ENCODE results near the gene NUMB.

The NUMB gene

DNA sequence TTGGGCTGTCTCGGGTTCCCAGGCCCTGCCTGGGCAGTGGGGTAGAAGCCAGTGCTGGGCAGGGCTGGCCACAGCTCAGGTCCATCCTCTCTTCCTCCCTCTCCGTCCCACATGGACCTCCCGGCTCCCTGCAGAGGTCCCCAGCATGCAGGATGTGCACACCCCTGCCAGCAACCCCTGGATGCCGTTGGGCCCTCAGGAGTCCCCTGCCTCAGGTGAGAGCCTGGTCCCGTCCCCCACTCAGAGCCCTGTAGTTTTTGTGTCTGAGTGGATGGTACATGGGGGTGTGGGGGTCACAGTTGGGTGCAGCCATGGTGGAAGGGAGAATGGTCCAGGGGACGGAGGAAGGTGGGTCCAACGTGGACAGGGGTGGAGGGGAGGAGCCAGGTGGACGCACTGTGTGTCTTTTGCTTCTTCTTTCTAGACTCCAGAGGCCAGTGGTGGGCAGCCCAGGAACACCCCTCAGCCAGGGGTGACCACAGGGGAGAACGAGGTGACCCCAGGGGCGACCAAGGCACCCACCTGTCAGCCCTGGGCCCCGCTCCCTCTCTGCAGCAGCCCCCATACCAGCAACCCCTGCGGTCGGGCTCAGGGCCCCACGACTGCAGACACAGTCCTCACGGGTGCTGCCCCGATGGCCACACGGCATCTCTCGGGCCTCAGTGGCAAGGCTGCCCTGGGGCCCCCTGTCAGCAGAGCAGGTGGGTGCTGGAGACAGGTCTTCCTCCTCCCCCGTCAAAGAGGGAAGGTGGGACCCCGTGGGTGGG is 199.3 kb downstream of the NUMB start:
- Histone ChIP-seq H3K36me3 (ENCODE audit: control insufficient read depth, insufficient read depth, low read length) (peaks cover 15% of the 10 kb centered on the region), H3K27me3 (replicated peaks; ENCODE audit: control insufficient read depth, insufficient read depth, low read length) (no peaks in the 10 kb centered on the region), H3K4me3 (replicated peaks; ENCODE audit: low read depth, low read length) (no peak overlapping the region)
- TF ChIP-seq, protein P1, sequence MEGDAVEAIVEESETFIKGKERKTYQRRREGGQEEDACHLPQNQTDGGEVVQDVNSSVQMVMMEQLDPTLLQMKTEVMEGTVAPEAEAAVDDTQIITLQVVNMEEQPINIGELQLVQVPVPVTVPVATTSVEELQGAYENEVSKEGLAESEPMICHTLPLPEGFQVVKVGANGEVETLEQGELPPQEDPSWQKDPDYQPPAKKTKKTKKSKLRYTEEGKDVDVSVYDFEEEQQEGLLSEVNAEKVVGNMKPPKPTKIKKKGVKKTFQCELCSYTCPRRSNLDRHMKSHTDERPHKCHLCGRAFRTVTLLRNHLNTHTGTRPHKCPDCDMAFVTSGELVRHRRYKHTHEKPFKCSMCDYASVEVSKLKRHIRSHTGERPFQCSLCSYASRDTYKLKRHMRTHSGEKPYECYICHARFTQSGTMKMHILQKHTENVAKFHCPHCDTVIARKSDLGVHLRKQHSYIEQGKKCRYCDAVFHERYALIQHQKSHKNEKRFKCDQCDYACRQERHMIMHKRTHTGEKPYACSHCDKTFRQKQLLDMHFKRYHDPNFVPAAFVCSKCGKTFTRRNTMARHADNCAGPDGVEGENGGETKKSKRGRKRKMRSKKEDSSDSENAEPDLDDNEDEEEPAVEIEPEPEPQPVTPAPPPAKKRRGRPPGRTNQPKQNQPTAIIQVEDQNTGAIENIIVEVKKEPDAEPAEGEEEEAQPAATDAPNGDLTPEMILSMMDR (IDR thresholded peaks at IDR 0.05; ENCODE audit: insufficient read depth, low read length, poor library complexity, severe bottlenecking) = no peak
- no peak for DNase-seq (ENCODE audit: extremely low read depth, insufficient read length)

DNA sequence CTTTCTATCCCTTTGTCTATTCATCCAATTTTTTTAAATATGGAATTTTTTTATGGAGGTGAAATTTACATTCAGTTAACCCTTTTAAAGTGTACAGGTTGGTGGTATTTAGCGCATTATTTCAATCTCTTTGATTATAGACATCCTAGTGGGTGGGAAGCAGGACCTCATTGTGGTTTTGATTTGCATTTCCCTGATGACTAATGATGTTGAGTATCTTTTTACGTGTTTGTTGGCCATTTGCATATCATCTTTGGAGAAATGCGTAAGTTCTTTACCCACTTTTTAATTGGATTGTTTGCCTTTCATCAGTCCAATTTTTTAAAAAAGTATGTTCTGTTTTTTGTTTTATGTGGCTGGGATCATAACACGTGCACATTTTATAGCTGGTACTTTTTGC is 200.3 kb downstream of the NUMB start:
- Histone ChIP-seq H3K27me3 (replicated peaks; ENCODE audit: control insufficient read depth, insufficient read depth, low read length) (no peaks in the 10 kb centered on the region), H3K4me3 (replicated peaks; ENCODE audit: low read depth, low read length) (no peak overlapping the region), H3K36me3 (ENCODE audit: control insufficient read depth, insufficient read depth, low read length) (peaks cover 15% of the 10 kb centered on the region)
- no peak for DNase-seq (ENCODE audit: extremely low read depth, insufficient read length)
- TF ChIP-seq, protein P1 (IDR thresholded peaks at IDR 0.05; ENCODE audit: insufficient read depth, low read length, poor library complexity, severe bottlenecking) = no peak

GRCh38 chr14:73255693-73256225 is 202.6 kb downstream of the NUMB start:
- peaks cover 17% of the 10 kb centered on the region for H3K36me3 ChIP-seq (ENCODE audit: control insufficient read depth, insufficient read depth, low read length)
- no peaks in the 10 kb centered on the region for H3K27me3 ChIP-seq (replicated peaks; ENCODE audit: control insufficient read depth, insufficient read depth, low read length)
- TF ChIP-seq, protein P1 (IDR thresholded peaks at IDR 0.05; ENCODE audit: insufficient read depth, low read length, poor library complexity, severe bottlenecking) = no peak
- no peak overlapping the region for H3K4me3 ChIP-seq (replicated peaks; ENCODE audit: low read depth, low read length)
- DNase-seq (ENCODE audit: extremely low read depth, insufficient read length) = no peak

GRCh38 chr14:73255005-73255400 is 203.3 kb downstream of the NUMB start:
- H3K36me3 ChIP-seq (ENCODE audit: control insufficient read depth, insufficient read depth, low read length) = peaks cover 18% of the 10 kb centered on the region
- DNase-seq (ENCODE audit: extremely low read depth, insufficient read length) = no peak
- no peaks in the 10 kb centered on the region for H3K27me3 ChIP-seq (replicated peaks; ENCODE audit: control insufficient read depth, insufficient read depth, low read length)
- H3K4me3 ChIP-seq (replicated peaks; ENCODE audit: low read depth, low read length) = no peak overlapping the region
- TF ChIP-seq, protein P1 (IDR thresholded peaks at IDR 0.05; ENCODE audit: insufficient read depth, low read length, poor library complexity, severe bottlenecking) = no peak

DNA sequence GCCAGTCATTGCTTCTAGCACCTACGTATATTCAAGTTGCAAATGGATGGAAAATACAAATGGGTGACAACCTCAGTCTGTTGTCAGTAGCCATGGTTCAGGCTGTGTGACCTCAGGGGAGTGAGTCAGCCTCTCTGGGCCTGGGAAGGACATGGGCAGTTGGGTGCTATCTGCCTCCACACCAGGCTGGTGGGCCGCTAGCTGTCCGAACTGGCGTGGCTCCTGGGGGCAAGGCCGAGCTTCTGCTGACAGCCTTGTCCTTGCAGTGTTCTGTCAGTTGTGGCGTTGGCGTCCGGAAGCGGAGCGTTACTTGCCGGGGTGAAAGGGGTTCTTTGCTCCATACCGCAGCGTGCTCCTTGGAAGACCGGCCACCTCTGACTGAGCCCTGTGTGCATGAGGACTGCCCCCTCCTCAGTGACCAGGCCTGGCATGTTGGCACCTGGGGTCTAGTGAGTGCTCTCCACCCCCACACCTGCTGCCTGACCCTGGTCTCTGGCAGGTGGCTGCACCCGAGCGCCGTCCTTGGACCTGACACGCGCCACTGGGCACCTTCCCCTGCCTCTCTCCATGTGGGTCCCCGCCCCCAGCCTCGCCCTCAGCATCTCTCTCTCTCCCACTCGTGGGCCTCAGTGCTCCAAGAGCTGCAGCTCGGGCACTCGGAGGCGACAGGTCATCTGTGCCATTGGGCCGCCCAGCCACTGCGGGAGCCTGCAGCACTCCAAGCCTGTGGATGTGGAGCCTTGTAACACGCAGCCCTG is 203.9 kb downstream of the NUMB start:
- no peaks in the 10 kb centered on the region for H3K27me3 ChIP-seq (replicated peaks; ENCODE audit: control insufficient read depth, insufficient read depth, low read length)
- DNase-seq (ENCODE audit: extremely low read depth, insufficient read length) = no peak
- TF ChIP-seq, protein P1 (IDR thresholded peaks at IDR 0.05; ENCODE audit: insufficient read depth, low read length, poor library complexity, severe bottlenecking) = no peak

More for the DNA sequence above, 203.9 kb downstream of the NUMB start:
- peaks cover 15% of the 10 kb centered on the region for H3K36me3 ChIP-seq (ENCODE audit: control insufficient read depth, insufficient read depth, low read length)
- H3K4me3 ChIP-seq (replicated peaks; ENCODE audit: low read depth, low read length) = no peak overlapping the region

All from GM06990 (cell line).